ENCODE results near the gene PLRG1. TPM values are rescaled to one million over a fixed set of nuclear protein-coding genes. Genes with fewer than 3 reads are reported as not detected.

The PLRG1 gene
- total RNA-seq, 4 donors from 2014 or later = 23.4 to 68.5 (median 42.4) TPM

DNA sequence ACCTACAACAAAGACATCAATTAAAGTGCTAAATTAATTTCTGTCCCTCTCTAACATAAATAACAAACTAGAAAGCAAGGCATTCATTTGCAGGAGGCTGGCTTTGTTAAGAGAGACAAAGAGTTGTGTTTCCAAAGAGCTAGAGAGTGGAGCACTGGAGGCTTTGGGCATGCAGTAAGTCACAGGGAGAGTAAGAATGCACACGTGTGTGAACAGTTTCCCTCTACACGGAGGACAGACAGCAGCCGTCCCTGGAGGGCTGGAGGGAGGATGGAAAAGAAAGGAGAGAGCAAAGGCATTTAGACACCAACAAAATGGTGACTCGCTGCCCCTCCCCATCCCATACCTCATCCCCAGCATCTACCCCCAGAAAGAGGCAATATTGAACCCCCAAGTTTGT is 38.2 kb downstream of the PLRG1 start:
- Histone ChIP-seq H3K36me3 (no peaks in the 10 kb centered on the region), H3K27ac (no peak overlapping the region), H3K9me3 (no peaks in the 10 kb centered on the region), H3K27me3 (no peaks in the 10 kb centered on the region), H3K4me1 (no peaks in the 10 kb centered on the region), H3K4me3 (no peak overlapping the region)
- TF ChIP-seq POLR2A (IDR thresholded peaks at IDR 0.05) (no peak), CTCF (IDR thresholded peaks at IDR 0.05) (no peak)
- DNase-seq = no peak

DNA sequence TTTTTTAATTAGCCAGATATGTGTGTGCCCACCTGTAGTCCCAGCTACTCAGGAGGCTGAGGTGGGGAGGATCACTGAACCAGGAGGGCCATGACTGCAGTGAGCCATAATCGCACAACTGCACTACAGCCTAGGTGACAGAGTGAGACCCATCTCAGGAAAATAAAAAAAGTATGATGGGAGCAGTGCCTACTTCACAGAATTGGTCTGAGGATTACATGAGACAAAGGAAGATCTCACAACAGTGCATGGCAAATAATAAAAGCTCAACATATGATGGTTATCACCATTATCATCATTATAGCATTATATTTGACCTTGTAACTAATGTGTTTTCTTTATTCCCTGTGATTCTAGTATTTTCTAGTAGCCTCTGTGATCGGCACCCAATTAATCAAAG is 38.7 kb downstream of the PLRG1 start:
- no peak overlapping the region for H3K4me3 ChIP-seq

GRCh38 chr4:154507156-154507555 is 43.0 kb downstream of the PLRG1 start:
- H3K9me3 ChIP-seq = no peaks in the 10 kb centered on the region
- no peak overlapping the region for H3K4me3 ChIP-seq
- H3K36me3 ChIP-seq = no peaks in the 10 kb centered on the region
- DNase-seq = no peak
- no peaks in the 10 kb centered on the region for H3K27me3 ChIP-seq
- no peak for TF ChIP-seq POLR2A (IDR thresholded peaks at IDR 0.05)
- no peak for TF ChIP-seq CTCF (IDR thresholded peaks at IDR 0.05)
- no peaks in the 10 kb centered on the region for H3K4me1 ChIP-seq
- H3K27ac ChIP-seq = no peak overlapping the region

More for the DNA sequence above, 38.7 kb downstream of the PLRG1 start:
- Histone ChIP-seq H3K4me1 (no peaks in the 10 kb centered on the region), H3K27ac (no peak overlapping the region), H3K27me3 (no peaks in the 10 kb centered on the region), H3K36me3 (no peaks in the 10 kb centered on the region), H3K9me3 (no peaks in the 10 kb centered on the region)
- no peak for DNase-seq
- TF ChIP-seq POLR2A (IDR thresholded peaks at IDR 0.05) = no peak
- TF ChIP-seq CTCF (IDR thresholded peaks at IDR 0.05) = no peak

GRCh38 chr4:154506253-154506652 is 43.9 kb downstream of the PLRG1 start:
- H3K27ac ChIP-seq = no peak overlapping the region

DNA sequence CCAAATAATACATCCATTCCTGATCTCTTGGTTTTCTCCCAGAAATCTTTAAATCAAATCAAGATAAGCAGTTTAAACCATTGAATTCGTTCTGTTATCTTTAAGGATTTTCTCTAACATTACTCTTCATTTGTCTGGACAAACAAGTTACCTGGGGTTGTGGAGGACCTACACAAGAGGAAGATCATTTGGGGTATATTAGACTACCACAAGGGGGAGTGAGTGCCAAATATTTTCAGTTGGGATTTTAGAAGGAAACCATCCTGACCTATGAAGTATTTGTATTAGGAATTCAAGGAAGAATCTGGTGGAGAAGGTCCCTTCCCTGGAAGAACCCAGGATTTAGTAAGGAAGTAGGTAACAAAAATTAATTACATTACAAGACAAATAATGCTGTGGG is 46.6 kb downstream of the PLRG1 start:
- no peaks in the 10 kb centered on the region for H3K36me3 ChIP-seq
- H3K27me3 ChIP-seq = no peaks in the 10 kb centered on the region
- no peak overlapping the region for H3K27ac ChIP-seq
- TF ChIP-seq CTCF (IDR thresholded peaks at IDR 0.05) = peak in 4 of 6 experiments; percentile 17 to 37 (median 26)
- TF ChIP-seq POLR2A (IDR thresholded peaks at IDR 0.05) = no peak
- no peak for DNase-seq
- no peaks in the 10 kb centered on the region for H3K9me3 ChIP-seq
- H3K4me3 ChIP-seq = no peak overlapping the region
- H3K4me1 ChIP-seq = no peaks in the 10 kb centered on the region

More at GRCh38 chr4:154506253-154506652, 43.9 kb downstream of the PLRG1 start:
- no peaks in the 10 kb centered on the region for H3K4me1 ChIP-seq
- H3K9me3 ChIP-seq = no peaks in the 10 kb centered on the region
- TF ChIP-seq CTCF (IDR thresholded peaks at IDR 0.05) (peak in 5 of 6 experiments; percentile 3 to 38 (median 33)), POLR2A (IDR thresholded peaks at IDR 0.05) (no peak)
- H3K36me3 ChIP-seq = no peaks in the 10 kb centered on the region
- DNase-seq = no peak
- H3K4me3 ChIP-seq = no peak overlapping the region
- no peaks in the 10 kb centered on the region for H3K27me3 ChIP-seq

GRCh38 chr4:154502111-154502510 is 48.1 kb downstream of the PLRG1 start:
- Histone ChIP-seq H3K4me1 (no peaks in the 10 kb centered on the region), H3K27me3 (no peaks in the 10 kb centered on the region), H3K9me3 (no peaks in the 10 kb centered on the region), H3K27ac (no peak overlapping the region), H3K36me3 (no peaks in the 10 kb centered on the region), H3K4me3 (no peak overlapping the region)
- TF ChIP-seq POLR2A (IDR thresholded peaks at IDR 0.05) (no peak), CTCF (IDR thresholded peaks at IDR 0.05) (no peak)
- DNase-seq = no peak
